Sigmoid colon (tissue), 7 donors: ENCODE data around the gene MMP28. TPM values are rescaled to one million over a fixed set of nuclear protein-coding genes. Genes with fewer than 3 reads are reported as not detected.
A peak's percentile ranks its signal among the peaks of the same experiment; 100 is the strongest.

Experiments used
- DNase-seq: peaks from one replicate; pipeline ENCODE4 v3.0.0-alpha.2; 2019
- H3K27ac ChIP-seq, 4 donors: fragments of 200-600 bp; sonication (generic); one replicate each; pipeline ENCODE4 v1.5.1; 2016 to 2019; ENCODE audit warnings: mild to moderate bottlenecking in 1 of 4
- H3K27me3 ChIP-seq, 3 donors: fragments of 200-600 bp; sonication (generic); one replicate each; pipeline ENCODE4 v1.5.1; 2019; ENCODE audit warnings: mild to moderate bottlenecking in 1 of 3
- H3K36me3 ChIP-seq, 4 donors: fragments of 200-600 bp; sonication (generic); one replicate each; pipeline ENCODE4 v1.5.1; 2016 to 2019
- H3K4me1 ChIP-seq, 4 donors: fragments of 200-600 bp; sonication (generic); one replicate each; pipeline ENCODE4 v1.5.1; 2017 to 2019
- H3K4me3 ChIP-seq, 4 donors: fragments of 200-600 bp; sonication (generic); one replicate each; pipeline ENCODE4 v1.5.1; 2017 to 2019; ENCODE audit warnings: mild to moderate bottlenecking in 2 of 4, moderate library complexity in 1 of 4
- H3K9me3 ChIP-seq, 4 donors: fragments of 200-600 bp in 3 of 4; sonication (generic) in 3 of 4; one replicate each; pipeline versions ENCODE4 v1.5.1 to v1.6.1; 2013 to 2019
- EP300 ChIP-seq, 4 donors: sonication (generic); formaldehyde crosslinking; IDR thresholded peaks; one replicate each; pipeline ENCODE4 v1.6.1; 2017; ENCODE audit warnings: antibody characterized with exemption in 4 of 4
- POLR2A ChIP-seq, 2 donors: fragments of 450-650 bp; IDR thresholded peaks; one replicate each; pipeline ENCODE4 v1.6.1; 2016; ENCODE audit warnings: antibody characterized with exemption in 2 of 2, mild to moderate bottlenecking in 2 of 2, moderate library complexity in 2 of 2
- POLR2AphosphoS5 ChIP-seq, 4 donors: sonication (generic); formaldehyde crosslinking; IDR thresholded peaks; one replicate each; pipeline ENCODE4 v1.6.1; 2017; ENCODE audit warnings: antibody characterized with exemption in 4 of 4
- WGBS, 2 donors: extraction: QIAGEN DNeasy Blood & Tissue Kit; methylation state at CpG; one replicate each; pipeline ENCODE4 v1.1.7; 2013; 5-methylcytosine and 5-hydroxymethylcytosine counted together
- intact Hi-C: fragments of 100-400 bp; cut with DNase I; formaldehyde crosslinking; loops from one replicate; pipeline ENCODE4 v1.15.1; 2023
- polyA plus RNA-seq, 3 donors: library from polyadenylated mRNA; stranded (reverse); fragments of 200-250 nt; gene quantifications; one replicate each; pipeline ENCODE4 v1.2.3, GENCODE V29; 2013
- total RNA-seq, 4 donors: library from RNA; depleted of rRNA; stranded (reverse); fragments of >200 nt; gene quantifications; one replicate each; pipeline ENCODE4 v1.1.0, GENCODE V29; 2016
- TF ChIP-seq, protein P1 (sequence below), 4 experiments: fragments of 450-650 bp in 3 of 4; fragments of 200-600 bp in 1 of 4; IDR thresholded peaks; one replicate each; pipeline ENCODE4 v1.5.1; 2016 to 2019; ENCODE audit warnings: antibody characterized with exemption in 4 of 4, mild to moderate bottlenecking in 3 of 4, moderate library complexity in 2 of 4
- donor health status: healthy with polysubstance abuse.
- donor health status: Bipolar disorder and iron deficiency.
- donor health status: healthy.

The MMP28 gene
- total and polyA plus RNA-seq, 7 donors: 15.8 to 60.8 (median 30.3) TPM

DNA sequence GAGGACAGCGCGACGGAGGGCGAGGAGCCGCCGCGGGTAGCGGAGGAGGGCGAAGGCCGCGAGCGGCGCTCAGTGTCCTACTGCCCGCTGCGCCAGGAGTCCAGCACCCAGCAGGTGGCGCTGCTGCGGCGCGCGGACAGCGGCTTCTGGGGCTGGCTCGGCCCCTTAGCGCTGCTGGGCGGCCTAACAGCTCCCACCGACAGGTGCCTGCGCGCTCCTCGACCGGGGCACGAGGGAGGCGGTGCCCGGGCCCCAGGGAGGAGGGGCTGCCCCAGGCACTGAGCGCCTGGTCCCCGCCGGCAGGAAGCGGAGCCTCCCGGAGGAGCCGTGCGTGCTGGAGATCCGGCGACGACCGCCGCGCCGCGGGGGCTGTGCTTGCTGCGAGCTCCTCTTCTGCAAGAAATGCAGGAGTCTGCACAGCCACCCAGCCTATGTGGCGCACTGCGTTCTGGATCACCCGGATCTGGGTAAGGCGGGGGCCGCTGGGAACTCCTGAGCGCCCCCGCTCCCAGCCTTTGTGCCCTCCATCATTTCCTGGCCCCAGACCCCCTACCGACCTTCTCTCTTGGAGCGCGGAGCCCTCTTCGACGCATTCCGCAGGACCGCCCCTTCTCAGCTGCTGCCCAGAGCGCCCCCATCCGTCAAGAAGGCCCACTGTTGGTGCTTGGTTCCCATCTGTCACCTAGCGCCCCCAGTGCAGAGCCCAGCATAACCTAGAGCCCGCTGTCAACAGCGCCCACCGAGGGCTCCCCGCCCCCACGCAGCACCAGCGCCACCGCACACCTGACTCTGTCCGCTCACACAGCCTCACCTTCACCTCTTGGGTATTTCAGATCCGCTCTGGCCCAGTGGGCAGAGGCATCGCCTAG lies 31.1 kb downstream of the MMP28 start:
- Histone ChIP-seq H3K27ac (peak overlapping the region; percentile 44 to 77 (median 67)), H3K36me3 (no peaks in the 10 kb centered on the region), H3K4me1 (peaks cover 0 to 39% (median 24%) of the 10 kb centered on the region in 4 donors), H3K4me3 (peak overlapping the region; percentile 23 to 57 (median 48)), H3K27me3 (no peaks in the 10 kb centered on the region), H3K9me3 (no peaks in the 10 kb centered on the region)
- WGBS, 2 donors: 2 to 4% methylated on average over 75 of the region's 75 CpGs
- intact Hi-C loops: loop anchor here (1.0 kb wide), 2 partner anchors 40 to 45 kb away; partner anchors contain the start of gene TAF15
- TF ChIP-seq POLR2AphosphoS5 (IDR thresholded peaks at IDR 0.05): peak in 3 of 4 donors; percentile 36 to 47 (median 43)
- no peak for TF ChIP-seq EP300 (IDR thresholded peaks at IDR 0.05)
- TF ChIP-seq, protein P1, sequence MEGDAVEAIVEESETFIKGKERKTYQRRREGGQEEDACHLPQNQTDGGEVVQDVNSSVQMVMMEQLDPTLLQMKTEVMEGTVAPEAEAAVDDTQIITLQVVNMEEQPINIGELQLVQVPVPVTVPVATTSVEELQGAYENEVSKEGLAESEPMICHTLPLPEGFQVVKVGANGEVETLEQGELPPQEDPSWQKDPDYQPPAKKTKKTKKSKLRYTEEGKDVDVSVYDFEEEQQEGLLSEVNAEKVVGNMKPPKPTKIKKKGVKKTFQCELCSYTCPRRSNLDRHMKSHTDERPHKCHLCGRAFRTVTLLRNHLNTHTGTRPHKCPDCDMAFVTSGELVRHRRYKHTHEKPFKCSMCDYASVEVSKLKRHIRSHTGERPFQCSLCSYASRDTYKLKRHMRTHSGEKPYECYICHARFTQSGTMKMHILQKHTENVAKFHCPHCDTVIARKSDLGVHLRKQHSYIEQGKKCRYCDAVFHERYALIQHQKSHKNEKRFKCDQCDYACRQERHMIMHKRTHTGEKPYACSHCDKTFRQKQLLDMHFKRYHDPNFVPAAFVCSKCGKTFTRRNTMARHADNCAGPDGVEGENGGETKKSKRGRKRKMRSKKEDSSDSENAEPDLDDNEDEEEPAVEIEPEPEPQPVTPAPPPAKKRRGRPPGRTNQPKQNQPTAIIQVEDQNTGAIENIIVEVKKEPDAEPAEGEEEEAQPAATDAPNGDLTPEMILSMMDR (IDR thresholded peaks at IDR 0.05): peak; percentile 90 to 99 (median 94)
- TF ChIP-seq POLR2A (IDR thresholded peaks at IDR 0.05): no peak
- DNase-seq: peak; percentile 91

DNA sequence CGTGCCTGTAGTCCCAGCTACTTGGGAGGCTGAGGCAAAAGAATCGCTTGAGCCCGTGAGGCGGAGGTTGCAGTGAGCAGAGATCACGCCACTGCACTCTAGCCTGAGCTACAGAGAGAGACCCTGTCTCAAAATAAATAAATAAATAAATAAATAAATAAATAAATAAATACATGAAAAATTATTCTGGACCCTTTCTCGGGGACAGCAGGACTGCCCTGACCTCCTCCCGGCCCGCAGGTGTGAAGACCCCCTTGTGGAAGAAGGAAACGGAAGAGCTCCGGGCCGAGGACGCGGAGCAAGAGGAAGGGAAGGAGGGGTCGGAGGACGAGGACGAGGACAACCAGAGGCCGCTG lies 31.7 kb downstream of the MMP28 start:
- peak overlapping the region in 3 of 4 donors; percentile 46 to 57 (median 51) for H3K4me3 ChIP-seq
- H3K36me3 ChIP-seq: no peaks in the 10 kb centered on the region
- intact Hi-C loops: loop anchor here (1.0 kb wide), 2 partner anchors 41 to 46 kb away; partner anchors contain the start of gene TAF15
- H3K27me3 ChIP-seq: no peaks in the 10 kb centered on the region
- H3K27ac ChIP-seq: peak overlapping the region; percentile 44 to 77 (median 67)
- H3K9me3 ChIP-seq: no peaks in the 10 kb centered on the region
- peaks cover 0 to 39% (median 24%) of the 10 kb centered on the region in 4 donors for H3K4me1 ChIP-seq
- no peak for TF ChIP-seq POLR2AphosphoS5 (IDR thresholded peaks at IDR 0.05)
- TF ChIP-seq, protein P1 (IDR thresholded peaks at IDR 0.05): no peak
- TF ChIP-seq EP300 (IDR thresholded peaks at IDR 0.05): no peak
- TF ChIP-seq POLR2A (IDR thresholded peaks at IDR 0.05): no peak
- WGBS, 2 donors: 32 to 34% methylated on average over 16 to 17 of the region's 17 CpGs
- DNase-seq: no peak

DNA sequence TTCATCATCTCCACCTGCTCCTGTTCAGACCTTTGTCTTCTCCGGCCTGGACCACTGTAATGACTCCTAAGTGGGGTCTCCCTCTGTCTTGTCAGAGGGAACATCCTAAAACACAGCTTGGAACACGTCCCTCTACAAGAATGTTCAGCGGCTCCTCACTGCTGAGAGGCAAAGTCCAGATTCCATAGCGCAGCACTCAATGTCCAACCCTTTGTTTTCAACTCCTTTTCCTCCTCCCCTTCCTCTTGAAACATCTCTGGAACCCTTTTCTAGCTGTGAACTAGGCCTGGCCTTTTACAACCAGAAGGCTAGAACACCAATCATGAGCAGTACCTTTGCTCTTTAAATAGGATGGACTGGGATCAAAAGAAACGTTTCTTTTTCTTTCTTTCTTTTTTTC lies 33.8 kb downstream of the MMP28 start:
- intact Hi-C loops: no loop called here
- H3K36me3 ChIP-seq: no peaks in the 10 kb centered on the region
- peaks cover 0 to 31% (median 20%) of the 10 kb centered on the region in 4 donors for H3K4me1 ChIP-seq
- no peak for DNase-seq
- TF ChIP-seq, protein P1 (IDR thresholded peaks at IDR 0.05): no peak
- TF ChIP-seq EP300 (IDR thresholded peaks at IDR 0.05) (no peak), POLR2A (IDR thresholded peaks at IDR 0.05) (no peak), POLR2AphosphoS5 (IDR thresholded peaks at IDR 0.05) (no peak)
- no peaks in the 10 kb centered on the region for H3K27me3 ChIP-seq
- 70 to 83% methylated on average over 5 of the region's 5 CpGs for WGBS, 2 donors
- no peaks in the 10 kb centered on the region for H3K9me3 ChIP-seq
- H3K27ac ChIP-seq: no peak overlapping the region
- no peak overlapping the region for H3K4me3 ChIP-seq

DNA sequence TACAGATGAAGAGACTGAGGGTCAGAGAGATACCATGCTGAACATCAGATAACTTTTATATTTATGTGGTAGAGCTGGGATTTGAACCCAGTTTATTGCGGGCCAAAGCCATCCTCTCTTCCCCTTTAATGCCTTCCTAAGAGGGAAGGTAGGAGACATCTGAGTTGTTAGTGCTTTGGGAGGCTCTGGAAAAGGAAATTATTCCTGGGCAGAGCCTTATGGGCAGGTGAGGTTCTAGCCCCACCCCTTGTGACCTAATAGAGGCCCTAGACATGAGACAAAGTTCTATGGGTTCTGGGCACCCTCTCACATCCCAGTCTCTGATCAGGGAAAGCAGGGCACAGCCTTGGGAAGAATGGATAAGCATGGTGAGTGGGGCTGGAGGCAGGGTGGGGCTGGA lies 34.9 kb downstream of the MMP28 start, which contains the start of gene C17orf50:
Gene C17orf50, plus strand, starts transcription at position 301 of the 400 bp plus-strand sequence. Its CDS starts 55 bp downstream, at position 356.
- Histone ChIP-seq H3K4me3 (no peak within 1 kb of the TSS), H3K36me3 (no peaks in the 10 kb centered on the region), H3K27ac (no peak within 1 kb of the TSS), H3K4me1 (peaks cover 0 to 22% (median 19%) of the 10 kb centered on the region in 4 donors), H3K9me3 (no peaks in the 10 kb centered on the region), H3K27me3 (no peaks in the 10 kb centered on the region)
- TF ChIP-seq POLR2AphosphoS5 (IDR thresholded peaks at IDR 0.05): no peak
- no peak for TF ChIP-seq EP300 (IDR thresholded peaks at IDR 0.05)
- TF ChIP-seq, protein P1 (IDR thresholded peaks at IDR 0.05): no peak
- no peak for TF ChIP-seq POLR2A (IDR thresholded peaks at IDR 0.05)
- no peak for DNase-seq
- WGBS, 2 donors: 83 to 100% methylated on average over 1 of the region's 1 CpG
- intact Hi-C loops: no loop called here
